NCI-H2227 (cell line): ENCODE results near the gene ANXA11.

Experiments
- DNase-seq: peaks from one replicate; lab custom pipeline; 2025; ENCODE audit not compliant: unreplicated experiment; lab: John Stamatoyannopoulos, UW

Gene ANXA11

DNA sequence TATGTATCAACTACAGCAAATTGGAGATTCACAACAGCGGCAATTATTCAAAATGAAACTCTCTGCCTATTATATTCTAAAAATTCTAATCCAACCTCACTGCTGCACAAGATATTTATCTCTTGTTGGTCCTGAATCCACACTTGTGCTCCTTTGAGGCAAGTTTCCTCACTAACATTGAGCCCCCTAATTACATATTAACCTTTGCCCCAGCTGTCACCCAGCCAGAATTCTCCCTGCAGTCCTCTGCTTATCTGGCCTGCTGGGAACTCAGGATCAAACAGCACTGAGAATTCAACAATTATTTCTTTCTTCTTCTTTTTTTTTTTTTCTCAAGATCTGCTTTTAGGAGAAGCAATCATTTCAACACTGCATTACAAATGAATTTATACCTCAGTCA, 94.4 kb downstream of the ANXA11 start:
- no peak for DNase-seq

DNA sequence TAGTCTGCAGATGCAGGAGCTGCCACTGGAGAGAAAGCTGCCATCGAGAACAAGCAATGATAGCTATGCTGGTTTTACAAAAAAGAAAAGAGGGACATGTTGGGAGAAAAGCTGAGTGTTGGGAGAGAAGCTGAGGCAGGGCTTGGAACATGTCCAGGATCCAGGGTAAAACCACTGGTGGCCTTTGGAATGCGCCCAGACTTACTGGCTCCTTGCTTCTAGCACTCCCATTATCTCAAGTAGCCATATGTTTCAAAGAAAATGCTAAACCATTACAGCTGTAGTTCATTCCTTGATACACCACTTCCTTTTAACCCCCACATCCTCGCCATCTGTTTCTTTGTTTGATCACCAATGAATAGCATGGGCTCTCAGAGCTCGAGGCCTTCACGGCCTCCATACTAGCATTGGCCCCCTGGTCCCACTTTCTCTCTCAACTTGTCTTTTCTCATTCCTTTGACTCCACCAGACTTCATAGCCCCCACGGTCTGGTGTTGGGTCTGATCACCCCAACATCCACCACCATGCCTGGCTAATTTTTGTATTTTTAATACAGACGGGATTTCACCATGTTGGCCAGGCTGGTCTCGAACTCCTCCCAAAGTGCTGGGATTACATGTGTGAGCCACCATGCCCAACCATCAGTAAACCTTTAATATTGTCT, 96.6 kb downstream of the ANXA11 start:
- DNase-seq = peak; percentile 3

DNA sequence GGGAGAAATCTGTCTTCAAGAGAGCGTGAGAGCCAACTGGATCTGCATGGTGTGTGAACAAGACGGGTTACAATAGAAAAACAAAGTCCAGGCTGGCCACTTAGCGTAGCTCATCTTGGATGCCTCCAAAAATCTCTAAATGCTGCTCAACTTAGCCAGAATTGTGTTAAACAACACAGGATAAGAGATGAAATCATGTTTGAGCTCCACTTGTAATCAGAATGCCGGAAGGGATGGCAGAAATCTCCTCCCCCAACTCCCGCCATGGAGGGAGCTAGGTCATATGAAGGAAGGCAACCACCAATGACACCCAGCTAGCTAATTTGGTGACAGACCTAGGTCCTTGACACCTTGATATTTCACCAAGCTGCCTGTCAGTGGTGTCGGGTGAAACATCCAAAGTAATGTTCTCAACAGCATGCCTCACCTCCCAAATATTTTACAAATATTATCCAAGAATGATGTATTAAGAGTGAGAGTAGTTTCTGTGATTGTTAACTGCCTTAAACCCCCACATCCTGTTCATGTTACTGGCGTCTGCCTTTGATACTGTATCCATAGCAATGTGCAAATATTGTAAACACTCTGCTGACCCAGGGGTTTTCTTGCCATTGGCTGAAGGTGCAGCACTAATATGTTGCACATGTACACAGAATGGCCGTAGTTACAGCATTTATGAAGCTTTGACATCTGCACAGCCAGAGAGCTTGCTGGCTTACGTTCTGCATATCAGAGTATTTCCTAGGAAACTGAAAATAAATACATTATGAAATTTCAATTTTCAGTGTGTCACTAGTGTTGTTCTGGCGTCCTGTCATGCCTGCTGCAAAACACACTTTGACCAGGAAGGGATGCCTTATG, 101.0 kb downstream of the ANXA11 start:
- DNase-seq = no peak
